ENCODE data around the gene VAV2. TPM values are rescaled to one million over a fixed set of nuclear protein-coding genes. Genes with fewer than 3 reads are reported as not detected.

Gene VAV2
- total and polyA plus RNA-seq, 9 of the 15 experiments (the other 6 are each of a cell fraction or from before 2014, with no cell fraction given): 0.01 to 2.7 (median 1.0) TPM; not detected in 1

GRCh38 chr9:133992780-133993634, 883 bp upstream of the VAV2 start (continued):
- TF ChIP-seq HOXB6 (CRISPR knock-in tag; IDR thresholded peaks at IDR 0.05; ENCODE audit: borderline replicate concordance) (no peak), LEF1 (IDR thresholded peaks at IDR 0.05) (no peak), CREB1 (IDR thresholded peaks at IDR 0.05) (no peak), CREB1 (CRISPR knock-in tag; IDR thresholded peaks at IDR 0.05) (peak; percentile 29; the same call in 1 of the 2 replicates), ARID1B (IDR thresholded peaks at IDR 0.05) (peak; percentile 41; the same call in 1 of the 2 replicates), CREB5 (CRISPR knock-in tag; IDR thresholded peaks at IDR 0.05) (no peak)

GRCh38 chr9:133991214-133991921, 756 bp downstream of the VAV2 start:
- no peak overlapping the region for H3K9ac ChIP-seq (ENCODE audit: insufficient read depth in 1 of 2, low read depth in 2 of 2, low read length in 2 of 2)
- in situ Hi-C loops (cut with MboI): no loop called here
- no peak overlapping the region for H3K27ac ChIP-seq (ENCODE audit: extremely low read depth, low read depth, low read length)
- no peaks in the 10 kb centered on the region for H3K36me3 ChIP-seq (ENCODE audit: control insufficient read depth, insufficient read depth, low read length)
- ATAC-seq: no peak
- H3K79me2 ChIP-seq (ENCODE audit: control insufficient read depth, insufficient read depth, low read length): no peaks in the 10 kb centered on the region
- CTCF ChIA-PET (ENCODE audit: low intra/inter-chr PET ratio): no interaction called here
- H4K20me1 ChIP-seq (replicated peaks; ENCODE audit: control insufficient read depth, insufficient read depth, low read length): peaks cover 25% of the 10 kb centered on the region
- no peaks in the 10 kb centered on the region for H3K9me3 ChIP-seq (replicated peaks; ENCODE audit: control insufficient read depth, insufficient read depth, low read depth, low read length)
- H3K27me3 ChIP-seq (ENCODE audit: control insufficient read depth in 2 of 2, insufficient read depth in 2 of 2, low read length in 2 of 2): peaks cover 0 to 40% of the 10 kb centered on the region in 2 experiments; a peak in 3 of 5 replicates
- H3K4me2 ChIP-seq (ENCODE audit: insufficient read depth, low read length): no peak overlapping the region
- FAIRE-seq: no peak
- BruUV-seq (replicated peaks): no TSS peak
- H3K4me1 ChIP-seq (replicated peaks in 1 of 2; ENCODE audit: control insufficient read depth in 2 of 2, insufficient read depth in 2 of 2, low read length in 2 of 2): peaks cover 0 to 41% of the 10 kb centered on the region in 2 experiments; a peak in 3 of 5 replicates
- POLR2A ChIA-PET: interaction anchor here (1.1 kb wide), 1 partner anchor 34 kb away, joined by 3 read pairs; the partner anchor contains the start of gene BRD3OS
- intact Hi-C loops (cut with micrococcal nuclease): no loop called here
- peak in 1 of 4 experiments; percentile 29 for DNase-seq (ENCODE audit: extremely low read depth in 1 of 4, low spot score in 3 of 4)
- no peak overlapping the region for H3K4me3 ChIP-seq
- WGBS (ENCODE audit: insufficient coverage, low coverage, missing lambda C conversion rate): 75% methylated on average over 22 of the region's 82 CpGs
- no peak overlapping the region for H2AFZ ChIP-seq (ENCODE audit: low read depth, low read length)
- H3K9me1 ChIP-seq (ENCODE audit: control insufficient read depth, insufficient read depth, low read length): no peaks in the 10 kb centered on the region
- TF ChIP-seq ZNF436 (CRISPR knock-in tag; IDR thresholded peaks at IDR 0.05): no peak

Measured in K562 (cell line).